K562 (cell line): ENCODE results near the gene SHISA7. TPM values are rescaled to one million over a fixed set of nuclear protein-coding genes. Genes with fewer than 3 reads are reported as not detected.
A peak's percentile ranks its signal among the peaks of the same experiment; 100 is the strongest.

Source experiments
- ATAC-seq: fragments of 200-7000 bp; cut with Tn5 transposase; 3 replicates; pipeline ENCODE4 v1.9.1; 2020; ENCODE audit warnings: moderate library complexity
- BruUV-seq: library from RNA; stranded (reverse); fragments of 400-500 nt; replicated peaks from 2 replicates; lab custom pipeline; 2021; lab: Mats Ljungman, UMichigan
- CTCF ChIA-PET: fragments of 300-600 bp; formaldehyde crosslinking; extraction: SDS; loops from one replicate; lab custom pipeline; 2021; ENCODE audit warnings: low intra/inter-chr PET ratio; lab: Yijun Ruan, JAX
- POLR2A ChIA-PET: fragments of 300-600, 350-650 bp; sonication (Branson Sonifier 250); formaldehyde crosslinking; extraction: SDS; loops from one replicate; lab custom pipeline; 2021; ENCODE audit warnings: antibody characterized with exemption, inconsistent platforms; lab: Yijun Ruan, JAX
- DNase-seq, 4 experiments: peaks; one replicate each; pipeline versions ENCODE4 v3.0.0 to v3.0.0-alpha.2; 2011 to 2018; ENCODE audit warnings: low spot score in 3 of 4, mixed read lengths in 3 of 4; ENCODE audit errors: extremely low read depth in 1 of 4
- FAIRE-seq: peaks from 2 replicates; lab custom pipeline; 2011; peaks lifted over from hg19 to GRCh38; lab: Jason Lieb, UNC
- H2AFZ ChIP-seq: 2 replicates; pipeline ENCODE4 v1.6.0; 2011; ENCODE audit warnings: low read depth, low read length, control low read depth, inconsistent platforms
- H3K27ac ChIP-seq: fragments of 200-600 bp; 3 replicates; pipeline ENCODE4 v1.8.0; 2011; ENCODE audit warnings: low read depth, mild to moderate bottlenecking, control low read depth, inconsistent platforms, low read length, moderate library complexity, mixed read lengths; ENCODE audit errors: extremely low read depth
- H3K27me3 ChIP-seq, 2 experiments: fragments of 300-600 bp in 1 of 2; 2 replicates in 1 of 2; 3 replicates in 1 of 2; pipeline versions ENCODE4 v1.6.0 to v1.8.0; 2011; ENCODE audit warnings: inconsistent platforms in 2 of 2, low read length in 2 of 2, mild to moderate bottlenecking in 1 of 2, mixed read lengths in 1 of 2, moderate library complexity in 1 of 2; ENCODE audit not compliant: control insufficient read depth in 2 of 2, insufficient read depth in 2 of 2
- H3K36me3 ChIP-seq: fragments of 300-600 bp; 3 replicates; pipeline ENCODE4 v1.8.0; 2011; ENCODE audit warnings: mild to moderate bottlenecking, low read length, inconsistent platforms; ENCODE audit not compliant: control insufficient read depth, insufficient read depth
- H3K4me1 ChIP-seq, 2 experiments: fragments of 200-600 bp in 1 of 2; replicated peaks in 1 of 2; 2 replicates in 1 of 2; 3 replicates in 1 of 2; pipeline versions ENCODE4 v1.5.1 to v1.8.0; 2011; ENCODE audit warnings: inconsistent platforms in 2 of 2, low read length in 2 of 2, mild to moderate bottlenecking in 1 of 2, mixed read lengths in 1 of 2, moderate library complexity in 1 of 2; ENCODE audit not compliant: control insufficient read depth in 2 of 2, insufficient read depth in 2 of 2
- H3K4me2 ChIP-seq: 2 replicates; pipeline ENCODE4 v1.6.1; 2011; ENCODE audit warnings: low read length, control low read depth, inconsistent platforms, mixed read lengths; ENCODE audit not compliant: insufficient read depth
- H3K4me3 ChIP-seq: fragments of 200-600 bp; sonication (generic), shearing (Covaris generic); 2 replicates; pipeline ENCODE4 v1.5.1; 2016; ENCODE audit warnings: control low read depth, inconsistent platforms
- H3K79me2 ChIP-seq: fragments of 200-600 bp; 3 replicates; pipeline ENCODE4 v1.8.0; 2011; ENCODE audit warnings: low read length, inconsistent platforms; ENCODE audit not compliant: control insufficient read depth, insufficient read depth
- H3K9ac ChIP-seq, 2 experiments: 2 replicates each; pipeline versions ENCODE4 v1.6.0 to v1.6.1; 2011; ENCODE audit warnings: low read depth in 2 of 2, low read length in 2 of 2, control low read depth in 1 of 2, inconsistent platforms in 1 of 2, mild to moderate bottlenecking in 1 of 2, mixed read lengths in 1 of 2; ENCODE audit not compliant: insufficient read depth in 1 of 2
- H3K9me1 ChIP-seq: one replicate; pipeline ENCODE4 v1.6.0; 2011; ENCODE audit warnings: inconsistent platforms, mild to moderate bottlenecking, low read length, moderate library complexity; ENCODE audit not compliant: control insufficient read depth, insufficient read depth
- H3K9me3 ChIP-seq: replicated peaks from 2 replicates; pipeline ENCODE4 v1.5.1; 2011; ENCODE audit warnings: low read depth, low read length, inconsistent platforms; ENCODE audit not compliant: control insufficient read depth, insufficient read depth
- H4K20me1 ChIP-seq: replicated peaks from 2 replicates; pipeline ENCODE4 v1.6.1; 2011; ENCODE audit warnings: low read length, inconsistent platforms, mixed read lengths; ENCODE audit not compliant: control insufficient read depth, insufficient read depth
- DIDO1 ChIP-seq: fragments of 450-650 bp; IDR thresholded peaks from 2 replicates; pipeline ENCODE4 v1.6.1; 2016; ENCODE audit warnings: low read depth, missing biosample characterization, missing genetic modification characterization
- POLR2G ChIP-seq: fragments of 200-400 bp; formaldehyde crosslinking; IDR thresholded peaks from 2 replicates; pipeline ENCODE4 v1.6.1; 2017; ENCODE audit warnings: low read depth, mild to moderate bottlenecking, antibody characterized with exemption, low read length, moderate library complexity
- RBFOX2 ChIP-seq: fragments of 200-400 bp; formaldehyde crosslinking; IDR thresholded peaks from 2 replicates; pipeline ENCODE4 v1.6.1; 2017; ENCODE audit warnings: low read depth, mild to moderate bottlenecking, low read length, moderate library complexity
- RBM15 ChIP-seq: fragments of 200-400 bp; formaldehyde crosslinking; IDR thresholded peaks from 2 replicates; pipeline ENCODE4 v1.6.1; 2018; ENCODE audit warnings: mild to moderate bottlenecking, low read length, moderate library complexity; ENCODE audit not compliant: insufficient read depth
- SRSF3 ChIP-seq: fragments of 200-400 bp; formaldehyde crosslinking; IDR thresholded peaks from 2 replicates; pipeline ENCODE4 v1.6.1; 2016; ENCODE audit warnings: mild to moderate bottlenecking, low read length, moderate library complexity; ENCODE audit not compliant: insufficient read depth
- ZFX ChIP-seq: sonication (generic); formaldehyde crosslinking; IDR thresholded peaks from 2 replicates; pipeline ENCODE4 v1.8.0; 2022; ENCODE audit warnings: mild to moderate bottlenecking, missing genetic modification reagents, moderate library complexity
- WGBS: fragments of 100-300 bp; shearing (Covaris generic); methylation state at CpG from one replicate; pipeline ENCODE4 v1.1.6; 2016; ENCODE audit warnings: low coverage, mixed read lengths; ENCODE audit not compliant: insufficient coverage; ENCODE audit errors: missing lambda C conversion rate; 5-methylcytosine and 5-hydroxymethylcytosine counted together
- in situ Hi-C: fragments of 300-500 bp; cut with MboI; formaldehyde crosslinking; loops from 4 replicates; pipeline ENCODE4 v1.15.0; 2018; ENCODE audit warnings: inconsistent platforms, mixed read lengths
- intact Hi-C: fragments of 100-400 bp; cut with micrococcal nuclease; formaldehyde crosslinking; loops from 2 replicates; pipeline ENCODE4 v1.14.2; 2022
- polyA plus RNA-seq, 8 experiments: library from polyadenylated mRNA; depleted of rRNA in 4 of 8; stranded (reverse) in 5 of 8; unstranded in 3 of 8; fragments of >200 nt; fragmentation: Nextera tagmentation in 2 of 8; fragmentation: Illumina TruSeq in 1 of 8; extraction: Ambion mirVana in 2 of 8; extraction: Trizol in 1 of 8; gene quantifications; 2 replicates each; pipeline versions ENCODE4 v1.2.1 to v1.2.3, GENCODE V29; 2011 to 2014; ENCODE audit warnings: inconsistent platforms in 1 of 8, missing spikeins in 1 of 8
- total RNA-seq, 7 experiments: library from RNA; depleted of rRNA in 6 of 7; stranded (reverse); fragments of >200 nt in 6 of 7; fragmentation: Illumina TruSeq in 2 of 7; extraction: Trizol in 2 of 7; gene quantifications; 2 replicates each; pipeline versions ENCODE4 v1.2.1 to v1.2.3, GENCODE V29; 2011 to 2021; ENCODE audit warnings: low replicate concordance in 1 of 7

The SHISA7 gene
- total and polyA plus RNA-seq, 9 of the 15 experiments (the other 6 are each of a cell fraction or from before 2014, with no cell fraction given) = 0.01 to 0.40 (median 0.07) TPM

DNA sequence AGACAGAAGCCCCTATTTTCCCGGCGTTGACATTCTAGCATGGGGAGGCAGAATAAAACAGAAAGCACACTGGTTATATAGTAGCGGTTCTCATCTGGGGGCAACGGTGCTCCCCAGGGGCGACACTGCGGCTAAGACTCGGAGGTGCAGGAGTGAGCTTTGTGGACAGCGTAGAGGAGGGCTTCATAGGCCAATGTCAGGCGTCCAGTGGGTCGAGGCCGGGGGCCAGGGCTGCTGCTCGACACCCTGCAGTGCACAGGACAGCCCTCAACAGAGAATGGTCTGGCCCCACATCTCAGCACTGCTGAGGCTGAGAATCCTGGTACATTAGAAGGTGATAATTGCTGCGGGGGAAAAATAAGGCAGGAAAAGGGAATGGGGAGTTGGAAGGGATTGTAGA, 34.8 kb upstream of the SHISA7 start:
- Histone ChIP-seq H3K79me2 (peaks cover 20% of the 10 kb centered on the region), H3K4me2 (peak overlapping the region; percentile 92), H3K4me1 (peaks cover 27 to 57% of the 10 kb centered on the region in 2 experiments), H2AFZ (no peak overlapping the region), H3K27ac (peak overlapping the region; percentile 36; the same call in 2 of the 3 replicates), H3K36me3 (peaks cover 17% of the 10 kb centered on the region), H3K9ac (peak overlapping the region; percentile 67 to 76; a peak in 3 of 4 replicates), H3K27me3 (no peaks in the 10 kb centered on the region), H4K20me1 (no peaks in the 10 kb centered on the region), H3K9me3 (no peaks in the 10 kb centered on the region), H3K4me3 (peak overlapping the region; percentile 61), H3K9me1 (no peaks in the 10 kb centered on the region)
- CTCF ChIA-PET = no interaction called here
- in situ Hi-C loops = no loop called here
- intact Hi-C loops = no loop called here
- BruUV-seq = no TSS peak
- POLR2A ChIA-PET = interaction anchor here (1.4 to 3.2 kb wide), 3 partner anchors 11 to 16 kb away, joined by 5 to 26 read pairs (median 9); partner anchors contain the start of gene ISOC2
- 69% methylated on average over 13 of the region's 13 CpGs for WGBS
- DNase-seq (no peak), FAIRE-seq (peak; percentile 64), ATAC-seq (no peak)
- TF ChIP-seq POLR2G = peak; percentile 56; the same call in 1 of the 2 replicates
- TF ChIP-seq SRSF3 = no peak
- 0 out of 2 replicates have a peak, but pooled peaks have one; percentile 2 for TF ChIP-seq ZFX (CRISPR knock-in tag)
- no peak for TF ChIP-seq DIDO1
- TF ChIP-seq RBFOX2 = peak; percentile 58; the same call in 1 of the 2 replicates
- TF ChIP-seq RBM15 = no peak
